K562 (cell line): ENCODE data around the gene RGS3. TPM values are rescaled to one million over a fixed set of nuclear protein-coding genes. Genes with fewer than 3 reads are reported as not detected.

Experiments used
- EWSR1 ChIP-seq: fragments of 450-650 bp; IDR thresholded peaks from 2 replicates; pipeline ENCODE4 v1.6.1; 2018; ENCODE audit warnings: borderline replicate concordance, mild to moderate bottlenecking, low read depth, moderate library complexity; ENCODE audit not compliant: partially characterized antibody
- HDGF ChIP-seq: fragments of 450-650 bp; IDR thresholded peaks from 2 replicates; pipeline ENCODE4 v1.6.1; 2016
- HMGN3 ChIP-seq: IDR thresholded peaks from 2 replicates; pipeline ENCODE4 v1.6.1; 2011; ENCODE audit warnings: borderline replicate concordance, low read depth, mild to moderate bottlenecking, mixed read lengths, low read length; ENCODE audit not compliant: insufficient read length; ENCODE audit errors: extremely low read depth
- JUN ChIP-seq, 2 experiments: sonication (generic) in 1 of 2; formaldehyde crosslinking in 1 of 2; IDR thresholded peaks; 2 replicates each; pipeline versions ENCODE4 v1.6.1 to v1.8.0; 2012 to 2022; ENCODE audit warnings: borderline replicate concordance in 2 of 2, mild to moderate bottlenecking in 2 of 2, improper control_type of control experiment in 1 of 2, low read depth in 1 of 2, low read length in 1 of 2, missing genetic modification reagents in 1 of 2
- KLF13 ChIP-seq: fragments of 450-650 bp; IDR thresholded peaks from 2 replicates; pipeline ENCODE4 v1.6.1; 2016; ENCODE audit warnings: missing genetic modification characterization, low read depth, mild to moderate bottlenecking, missing compliant biosample characterization, moderate library complexity, borderline replicate concordance
- KLF16 ChIP-seq: IDR thresholded peaks from 2 replicates; pipeline ENCODE4 v1.6.1; 2016; ENCODE audit warnings: antibody characterized with exemption
- MCM7 ChIP-seq, 2 experiments: fragments of 450-650 bp; IDR thresholded peaks; 2 replicates each; pipeline ENCODE4 v1.6.1; 2016 to 2018
- MYBL2 ChIP-seq, 2 experiments: fragments of 450-650 bp in 1 of 2; sonication (generic) in 1 of 2; formaldehyde crosslinking in 1 of 2; IDR thresholded peaks; 2 replicates each; pipeline versions ENCODE4 v1.6.1 to v1.8.1; 2017 to 2022; ENCODE audit warnings: borderline replicate concordance in 1 of 2, inconsistent platforms in 1 of 2, low read depth in 1 of 2, mild to moderate bottlenecking in 1 of 2, missing genetic modification reagents in 1 of 2, moderate library complexity in 1 of 2
- POLR2A ChIP-seq: fragments of 450-650 bp; conservative IDR thresholded peaks from 2 replicates; pipeline ENCODE4 v1.6.1; 2016
- RUNX1 ChIP-seq: sonication (generic); IDR thresholded peaks from 2 replicates; pipeline ENCODE4 v1.6.1; 2016; ENCODE audit warnings: antibody characterized with exemption, low read depth
- SMC3 ChIP-seq: conservative IDR thresholded peaks from 2 replicates; pipeline ENCODE4 v1.6.1; 2011; ENCODE audit warnings: low read depth, low read length, improper control_type of control experiment; ENCODE audit not compliant: insufficient read depth
- SREBF2 ChIP-seq: sonication (generic); formaldehyde crosslinking; IDR thresholded peaks from 2 replicates; pipeline ENCODE4 v1.4.0; 2020; ENCODE audit warnings: mild to moderate bottlenecking, missing genetic modification reagents
- YBX1 ChIP-seq: fragments of 450-650 bp; IDR thresholded peaks from 2 replicates; pipeline ENCODE4 v1.7.1; 2016; ENCODE audit warnings: mild to moderate bottlenecking
- YY1 ChIP-seq, 3 experiments: IDR thresholded peaks; 2 replicates each; pipeline ENCODE4 v1.6.1; 2011; ENCODE audit warnings: low read length in 2 of 3, mild to moderate bottlenecking in 2 of 3, moderate library complexity in 2 of 3, borderline replicate concordance in 1 of 3, control low read depth in 1 of 3, low read depth in 1 of 3; ENCODE audit not compliant: insufficient read depth in 3 of 3, insufficient replicate concordance in 2 of 3, control insufficient read depth in 1 of 3, insufficient read length in 1 of 3; ENCODE audit errors: extremely low read depth in 1 of 3
- ZNF174 ChIP-seq: fragments of 250-450 bp; sonication (Bioruptor Pico); IDR thresholded peaks from 2 replicates; pipeline ENCODE4 v1.4.0; 2020; ENCODE audit warnings: mild to moderate bottlenecking
- ZNF324 ChIP-seq: fragments of 250-450 bp; sonication (Bioruptor Pico); IDR thresholded peaks from 2 replicates; pipeline ENCODE4 v1.4.0; 2020; ENCODE audit warnings: mild to moderate bottlenecking
- ZNF445 ChIP-seq: fragments of 250-450 bp; sonication (Bioruptor Pico); IDR thresholded peaks from 2 replicates; pipeline ENCODE4 v1.4.0; 2020; ENCODE audit warnings: low read depth, mild to moderate bottlenecking, moderate library complexity
- ZNF57 ChIP-seq: fragments of 450-650 bp; formaldehyde crosslinking; IDR thresholded peaks from 2 replicates; pipeline ENCODE4 v1.4.0; 2020; ENCODE audit warnings: mild to moderate bottlenecking, moderate library complexity
- polyA plus RNA-seq, 8 experiments: library from polyadenylated mRNA; depleted of rRNA in 4 of 8; stranded (reverse) in 5 of 8; unstranded in 3 of 8; fragments of >200 nt; fragmentation: Nextera tagmentation in 2 of 8; fragmentation: Illumina TruSeq in 1 of 8; extraction: Ambion mirVana in 2 of 8; extraction: Trizol in 1 of 8; gene quantifications; 2 replicates each; pipeline versions ENCODE4 v1.2.1 to v1.2.3, GENCODE V29; 2011 to 2014; ENCODE audit warnings: inconsistent platforms in 1 of 8, missing spikeins in 1 of 8
- total RNA-seq, 7 experiments: library from RNA; depleted of rRNA in 6 of 7; stranded (reverse); fragments of >200 nt in 6 of 7; fragmentation: Illumina TruSeq in 2 of 7; extraction: Trizol in 2 of 7; gene quantifications; 2 replicates each; pipeline versions ENCODE4 v1.2.1 to v1.2.3, GENCODE V29; 2011 to 2021; ENCODE audit warnings: low replicate concordance in 1 of 7
- TF ChIP-seq, protein P1 (sequence below), 2 experiments: fragments of 450-650 bp; IDR thresholded peaks; 2 replicates each; pipeline ENCODE4 v1.6.1; 2016
- TF ChIP-seq, protein P2 (sequence below): sonication (generic); formaldehyde crosslinking; IDR thresholded peaks from 2 replicates; pipeline ENCODE4 v1.8.0; 2022; ENCODE audit warnings: mild to moderate bottlenecking, missing genetic modification reagents, borderline replicate concordance
- TF ChIP-seq, protein P3 (sequence below): fragments of 250-450 bp; sonication (Bioruptor Pico); IDR thresholded peaks from 2 replicates; pipeline ENCODE4 v1.8.0; 2021; ENCODE audit warnings: borderline replicate concordance, mild to moderate bottlenecking, moderate library complexity; ENCODE audit not compliant: poor library complexity, severe bottlenecking
- TF ChIP-seq, protein P4 (sequence below): sonication (generic); formaldehyde crosslinking; IDR thresholded peaks from 2 replicates; pipeline ENCODE4 v1.9.0; 2022; ENCODE audit warnings: mild to moderate bottlenecking, missing genetic modification reagents

Gene RGS3
- total and polyA plus RNA-seq, 9 of the 15 experiments (the other 6 are each of a cell fraction or from before 2014, with no cell fraction given): 0.08 to 2.9 (median 0.95) TPM

DNA sequence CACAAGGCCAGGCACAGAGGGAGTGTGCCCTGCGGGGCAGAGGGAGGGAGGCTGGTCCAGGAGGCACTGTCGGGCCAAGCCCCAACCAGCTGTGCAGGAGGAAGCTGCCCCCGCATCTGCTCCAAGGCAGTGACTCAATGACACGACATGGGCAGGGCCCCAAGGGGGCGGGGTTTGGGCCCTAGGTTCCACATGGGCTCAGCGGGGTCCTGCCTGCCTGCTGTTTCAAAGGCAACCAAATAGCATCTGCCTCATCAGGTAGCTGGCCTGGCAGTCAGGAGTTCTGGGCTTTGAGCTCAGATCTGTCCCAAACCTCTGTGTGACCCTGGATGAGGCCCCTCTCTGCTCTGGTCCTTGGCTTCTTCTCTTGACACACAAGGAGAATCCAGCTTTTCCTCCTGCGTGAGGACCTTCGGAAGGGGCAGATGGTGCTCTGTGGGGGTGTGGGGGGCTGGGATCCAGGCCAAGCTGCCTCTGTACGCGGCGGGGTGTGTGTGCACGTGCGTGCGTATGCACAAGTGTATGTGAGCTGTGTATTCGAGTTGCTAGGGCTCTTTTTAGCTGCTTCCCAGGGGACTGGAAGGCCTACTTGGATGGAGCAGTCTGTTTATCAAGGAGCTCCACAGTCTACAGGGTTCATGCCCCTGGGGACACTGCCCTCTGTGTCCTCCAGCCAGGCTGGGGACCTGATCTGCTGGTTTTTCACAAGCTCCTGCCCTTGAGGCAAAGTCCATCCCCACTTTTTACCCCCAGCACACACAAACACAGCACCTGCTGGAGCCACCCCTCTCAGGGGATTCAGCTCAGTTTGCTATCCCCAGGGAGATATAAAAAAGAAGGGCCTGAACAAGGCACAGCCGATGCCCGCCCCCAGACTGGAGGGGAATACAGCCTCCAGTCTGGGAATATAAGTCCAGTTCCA, 138.9 kb downstream of the RGS3 start (continued):
- TF ChIP-seq EWSR1: no peak
- peak; percentile 66; the same call in 1 of the 2 replicates for TF ChIP-seq JUN (IDR thresholded peaks at IDR 0.05; ENCODE audit: borderline replicate concordance, low read depth, low read length)
- TF ChIP-seq JUN (CRISPR knock-in tag; IDR thresholded peaks at IDR 0.05; ENCODE audit: borderline replicate concordance): no peak
- TF ChIP-seq POLR2A: no peak
- TF ChIP-seq KLF16: peak; percentile 43; the same call in 1 of the 2 replicates
- TF ChIP-seq ZNF324 (CRISPR knock-in tag): no peak
- TF ChIP-seq HDGF: no peak
- TF ChIP-seq SMC3: no peak
- no peak for TF ChIP-seq HMGN3
- TF ChIP-seq, protein P1, sequence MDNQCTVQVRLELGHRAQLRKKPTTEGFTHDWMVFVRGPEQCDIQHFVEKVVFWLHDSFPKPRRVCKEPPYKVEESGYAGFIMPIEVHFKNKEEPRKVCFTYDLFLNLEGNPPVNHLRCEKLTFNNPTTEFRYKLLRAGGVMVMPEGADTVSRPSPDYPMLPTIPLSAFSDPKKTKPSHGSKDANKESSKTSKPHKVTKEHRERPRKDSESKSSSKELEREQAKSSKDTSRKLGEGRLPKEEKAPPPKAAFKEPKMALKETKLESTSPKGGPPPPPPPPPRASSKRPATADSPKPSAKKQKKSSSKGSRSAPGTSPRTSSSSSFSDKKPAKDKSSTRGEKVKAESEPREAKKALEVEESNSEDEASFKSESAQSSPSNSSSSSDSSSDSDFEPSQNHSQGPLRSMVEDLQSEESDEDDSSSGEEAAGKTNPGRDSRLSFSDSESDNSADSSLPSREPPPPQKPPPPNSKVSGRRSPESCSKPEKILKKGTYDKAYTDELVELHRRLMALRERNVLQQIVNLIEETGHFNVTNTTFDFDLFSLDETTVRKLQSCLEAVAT (IDR thresholded peaks at IDR 0.05): no peak
- TF ChIP-seq MYBL2 (IDR thresholded peaks at IDR 0.05; ENCODE audit: low read depth): no peak
- no peak for TF ChIP-seq MYBL2 (CRISPR knock-in tag; IDR thresholded peaks at IDR 0.05; ENCODE audit: borderline replicate concordance)
- TF ChIP-seq YBX1: no peak
- TF ChIP-seq, protein P2, sequence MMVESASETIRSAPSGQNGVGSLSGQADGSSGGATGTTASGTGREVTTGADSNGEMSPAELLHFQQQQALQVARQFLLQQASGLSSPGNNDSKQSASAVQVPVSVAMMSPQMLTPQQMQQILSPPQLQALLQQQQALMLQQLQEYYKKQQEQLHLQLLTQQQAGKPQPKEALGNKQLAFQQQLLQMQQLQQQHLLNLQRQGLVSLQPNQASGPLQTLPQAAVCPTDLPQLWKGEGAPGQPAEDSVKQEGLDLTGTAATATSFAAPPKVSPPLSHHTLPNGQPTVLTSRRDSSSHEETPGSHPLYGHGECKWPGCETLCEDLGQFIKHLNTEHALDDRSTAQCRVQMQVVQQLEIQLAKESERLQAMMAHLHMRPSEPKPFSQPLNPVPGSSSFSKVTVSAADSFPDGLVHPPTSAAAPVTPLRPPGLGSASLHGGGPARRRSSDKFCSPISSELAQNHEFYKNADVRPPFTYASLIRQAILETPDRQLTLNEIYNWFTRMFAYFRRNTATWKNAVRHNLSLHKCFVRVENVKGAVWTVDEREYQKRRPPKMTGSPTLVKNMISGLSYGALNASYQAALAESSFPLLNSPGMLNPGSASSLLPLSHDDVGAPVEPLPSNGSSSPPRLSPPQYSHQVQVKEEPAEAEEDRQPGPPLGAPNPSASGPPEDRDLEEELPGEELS (CRISPR knock-in tag): no peak
- TF ChIP-seq, protein P3, sequence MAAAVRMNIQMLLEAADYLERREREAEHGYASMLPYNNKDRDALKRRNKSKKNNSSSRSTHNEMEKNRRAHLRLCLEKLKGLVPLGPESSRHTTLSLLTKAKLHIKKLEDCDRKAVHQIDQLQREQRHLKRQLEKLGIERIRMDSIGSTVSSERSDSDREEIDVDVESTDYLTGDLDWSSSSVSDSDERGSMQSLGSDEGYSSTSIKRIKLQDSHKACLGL (CRISPR knock-in tag): no peak
- TF ChIP-seq, protein P4, sequence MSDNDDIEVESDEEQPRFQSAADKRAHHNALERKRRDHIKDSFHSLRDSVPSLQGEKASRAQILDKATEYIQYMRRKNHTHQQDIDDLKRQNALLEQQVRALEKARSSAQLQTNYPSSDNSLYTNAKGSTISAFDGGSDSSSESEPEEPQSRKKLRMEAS (CRISPR knock-in tag): no peak; the same call in 1 of the 2 replicates
- no peak for TF ChIP-seq RUNX1
- no peak for TF ChIP-seq SREBF2 (CRISPR knock-in tag)
- no peak for TF ChIP-seq YY1 (IDR thresholded peaks at IDR 0.05; ENCODE audit: borderline replicate concordance in 1 of 3, control insufficient read depth in 1 of 3, extremely low read depth in 1 of 3, insufficient read depth in 3 of 3, insufficient read length in 1 of 3, insufficient replicate concordance in 2 of 3, low read depth in 1 of 3, low read length in 2 of 3)
- TF ChIP-seq MCM7 (IDR thresholded peaks at IDR 0.05): no peak
- no peak for TF ChIP-seq ZNF445
- no peak for TF ChIP-seq ZNF57 (CRISPR knock-in tag)
- TF ChIP-seq ZNF174: no peak
- TF ChIP-seq KLF13 (tag): no peak
